NB4 (cell line): ENCODE data around the gene TMEM165.
A peak's percentile ranks its signal among the peaks of the same experiment; 100 is the strongest.

ENCODE experiments used
- DNase-seq: peaks from one replicate; pipeline ENCODE4 v3.0.0; 2010; ENCODE audit warnings: low read depth
- H3K4me3 ChIP-seq: one replicate; pipeline ENCODE4 v1.5.1; 2011; ENCODE audit warnings: mild to moderate bottlenecking, low read depth, low read length, moderate library complexity
- MYC ChIP-seq: IDR thresholded peaks from 2 replicates; pipeline ENCODE4 v1.6.1; 2011; ENCODE audit warnings: low read depth, low read length
- POLR2A ChIP-seq: IDR thresholded peaks from 2 replicates; pipeline ENCODE4 v1.6.1; 2011; ENCODE audit warnings: mild to moderate bottlenecking; ENCODE audit not compliant: insufficient read length; ENCODE audit errors: extremely low read depth
- TF ChIP-seq, protein P1 (sequence below): IDR thresholded peaks from one replicate; pipeline ENCODE4 v1.5.1; 2012; ENCODE audit warnings: low read depth, low read length
- TF ChIP-seq, protein P2 (sequence below): IDR thresholded peaks from 2 replicates; pipeline ENCODE4 v1.6.1; 2011; ENCODE audit warnings: low read depth, low read length

TMEM165 gene

DNA sequence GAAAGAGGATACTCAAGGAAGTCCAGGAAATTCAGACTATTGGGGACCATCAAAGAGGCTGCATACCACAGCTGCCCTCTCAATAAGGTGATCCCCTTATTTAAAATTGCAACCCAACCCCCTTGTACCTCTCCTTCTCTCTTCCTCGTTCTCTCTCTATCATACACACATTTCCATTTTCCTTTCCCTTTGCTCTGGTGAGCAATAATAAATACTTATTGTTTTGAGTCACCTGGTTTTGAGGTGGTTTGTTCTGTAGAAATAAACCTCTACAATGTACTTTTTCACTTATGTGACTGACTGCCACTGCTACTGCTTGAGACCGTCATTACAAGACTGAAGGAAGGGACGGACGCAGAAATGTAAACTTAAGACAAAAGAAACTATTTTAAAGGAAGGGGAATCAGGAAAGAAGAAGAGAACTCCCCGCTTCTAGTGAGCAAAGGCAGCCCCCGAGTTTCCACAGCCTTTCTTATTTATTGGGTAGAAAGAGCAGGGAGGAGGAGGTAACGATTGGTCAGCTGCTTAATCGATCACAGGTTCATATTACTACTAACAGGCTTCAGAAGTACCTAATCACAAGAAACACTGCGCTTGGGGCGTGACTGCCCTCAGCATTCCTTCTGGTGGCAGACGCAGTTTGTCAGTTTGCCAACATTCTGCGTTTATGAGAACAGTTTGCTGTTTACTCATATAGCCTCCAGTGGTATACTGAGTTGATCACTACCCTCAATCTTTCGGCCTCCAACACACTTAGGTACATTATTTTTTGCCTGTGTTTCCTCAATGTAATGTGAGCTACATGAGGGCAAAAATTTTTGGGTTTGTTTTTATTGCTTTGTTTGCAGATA, 16.9 kb upstream of the TMEM165 start:
- DNase-seq: no peak
- H3K4me3 ChIP-seq: no peak overlapping the region
- no peak for TF ChIP-seq POLR2A
- TF ChIP-seq, protein P1, sequence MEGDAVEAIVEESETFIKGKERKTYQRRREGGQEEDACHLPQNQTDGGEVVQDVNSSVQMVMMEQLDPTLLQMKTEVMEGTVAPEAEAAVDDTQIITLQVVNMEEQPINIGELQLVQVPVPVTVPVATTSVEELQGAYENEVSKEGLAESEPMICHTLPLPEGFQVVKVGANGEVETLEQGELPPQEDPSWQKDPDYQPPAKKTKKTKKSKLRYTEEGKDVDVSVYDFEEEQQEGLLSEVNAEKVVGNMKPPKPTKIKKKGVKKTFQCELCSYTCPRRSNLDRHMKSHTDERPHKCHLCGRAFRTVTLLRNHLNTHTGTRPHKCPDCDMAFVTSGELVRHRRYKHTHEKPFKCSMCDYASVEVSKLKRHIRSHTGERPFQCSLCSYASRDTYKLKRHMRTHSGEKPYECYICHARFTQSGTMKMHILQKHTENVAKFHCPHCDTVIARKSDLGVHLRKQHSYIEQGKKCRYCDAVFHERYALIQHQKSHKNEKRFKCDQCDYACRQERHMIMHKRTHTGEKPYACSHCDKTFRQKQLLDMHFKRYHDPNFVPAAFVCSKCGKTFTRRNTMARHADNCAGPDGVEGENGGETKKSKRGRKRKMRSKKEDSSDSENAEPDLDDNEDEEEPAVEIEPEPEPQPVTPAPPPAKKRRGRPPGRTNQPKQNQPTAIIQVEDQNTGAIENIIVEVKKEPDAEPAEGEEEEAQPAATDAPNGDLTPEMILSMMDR: no peak
- TF ChIP-seq, protein P2, sequence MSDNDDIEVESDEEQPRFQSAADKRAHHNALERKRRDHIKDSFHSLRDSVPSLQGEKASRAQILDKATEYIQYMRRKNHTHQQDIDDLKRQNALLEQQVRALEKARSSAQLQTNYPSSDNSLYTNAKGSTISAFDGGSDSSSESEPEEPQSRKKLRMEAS: no peak
- TF ChIP-seq MYC: no peak

DNA sequence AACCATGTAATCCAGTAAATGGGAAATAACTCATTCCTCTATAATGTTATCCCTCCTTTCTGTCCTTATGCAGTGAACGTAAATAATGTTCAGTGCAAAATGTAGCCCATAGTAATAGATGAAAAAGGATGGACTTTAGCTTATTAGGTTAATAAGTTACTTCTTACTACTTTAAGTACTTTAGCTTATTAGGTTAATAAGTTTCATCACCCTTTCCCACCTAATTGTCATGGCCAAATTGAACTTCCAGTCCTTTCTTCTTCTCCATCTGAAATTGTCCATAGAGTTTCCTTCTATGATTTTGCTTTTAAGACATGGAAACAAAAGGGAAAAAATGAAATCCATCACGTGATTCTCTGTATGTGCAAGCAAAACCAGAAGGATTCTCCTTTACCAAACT, 15.2 kb upstream of the TMEM165 start:
- H3K4me3 ChIP-seq: no peak overlapping the region
- no peak for DNase-seq
- TF ChIP-seq, protein P1: no peak
- TF ChIP-seq, protein P2: no peak
- TF ChIP-seq MYC (no peak), POLR2A (no peak)

DNA sequence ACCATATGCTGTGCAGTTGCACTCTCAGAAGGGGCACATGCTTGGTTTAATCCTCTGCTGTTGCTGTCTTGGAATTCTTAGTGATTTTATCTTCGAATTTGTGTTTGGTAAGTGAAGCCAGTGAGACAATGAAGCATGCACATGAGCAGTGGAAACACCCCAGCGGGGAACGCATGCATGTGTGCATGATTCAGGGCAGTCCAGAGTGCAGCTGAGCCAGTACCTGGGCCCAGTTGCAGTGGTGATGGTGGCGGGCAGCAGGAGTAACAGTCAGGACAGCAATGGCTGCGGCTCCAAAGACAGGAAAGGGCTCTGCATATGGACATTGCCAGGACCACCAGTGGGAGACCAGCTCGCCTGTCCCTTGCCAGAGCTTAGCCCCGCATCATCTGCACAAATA, 14.3 kb upstream of the TMEM165 start:
- no peak overlapping the region for H3K4me3 ChIP-seq
- no peak for DNase-seq
- TF ChIP-seq, protein P2: no peak
- TF ChIP-seq POLR2A: no peak
- TF ChIP-seq, protein P1: no peak
- no peak for TF ChIP-seq MYC

DNA sequence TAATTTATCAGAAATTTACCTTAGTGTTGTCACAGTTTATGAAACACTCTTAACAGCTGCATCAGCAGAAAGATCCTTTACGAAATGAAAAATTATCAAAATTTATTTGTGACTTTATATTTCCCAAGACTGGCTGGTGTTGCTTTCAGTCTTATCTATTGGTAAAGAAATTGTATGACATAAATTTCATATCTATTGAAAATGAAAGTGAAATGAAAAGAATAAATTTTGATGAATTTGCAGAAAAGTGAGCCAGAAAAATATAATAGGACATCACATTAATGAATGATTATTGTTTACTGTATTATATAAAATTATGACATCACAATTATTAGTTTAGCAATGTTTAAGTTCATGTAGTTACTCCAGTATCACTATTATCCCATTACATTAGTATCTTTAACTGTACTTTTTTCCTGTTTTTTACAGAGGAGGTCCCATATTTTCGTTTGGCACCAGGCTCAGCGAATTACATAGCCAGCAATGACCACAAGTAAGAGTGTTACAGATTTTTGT, 13.2 kb upstream of the TMEM165 start:
- DNase-seq: no peak
- no peak overlapping the region for H3K4me3 ChIP-seq
- no peak for TF ChIP-seq MYC

DNA sequence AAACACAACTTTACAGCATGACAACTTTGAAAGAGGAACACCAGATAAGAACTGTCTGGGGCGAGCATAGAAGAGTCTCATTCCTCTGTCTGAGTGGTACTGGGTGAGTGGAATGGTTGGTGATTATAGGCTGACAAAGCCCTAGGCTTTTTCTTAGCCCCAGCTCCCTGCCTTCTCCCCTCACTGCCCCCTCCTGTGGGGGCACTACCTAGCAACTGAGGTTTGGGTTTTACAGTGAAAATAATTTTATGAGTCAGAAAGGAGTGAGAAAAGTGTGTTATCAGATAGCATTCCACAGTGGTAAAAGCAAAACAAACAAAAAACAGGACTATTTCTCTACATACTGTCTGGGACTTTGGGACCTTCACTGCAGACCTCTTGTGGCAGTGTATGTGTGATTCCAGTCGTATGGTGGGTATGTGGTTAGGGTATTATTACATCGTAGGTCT, 10.5 kb upstream of the TMEM165 start:
- DNase-seq: no peak
- no peak overlapping the region for H3K4me3 ChIP-seq
- TF ChIP-seq, protein P2: no peak
- TF ChIP-seq MYC: no peak
- no peak for TF ChIP-seq POLR2A
- TF ChIP-seq, protein P1: no peak

DNA sequence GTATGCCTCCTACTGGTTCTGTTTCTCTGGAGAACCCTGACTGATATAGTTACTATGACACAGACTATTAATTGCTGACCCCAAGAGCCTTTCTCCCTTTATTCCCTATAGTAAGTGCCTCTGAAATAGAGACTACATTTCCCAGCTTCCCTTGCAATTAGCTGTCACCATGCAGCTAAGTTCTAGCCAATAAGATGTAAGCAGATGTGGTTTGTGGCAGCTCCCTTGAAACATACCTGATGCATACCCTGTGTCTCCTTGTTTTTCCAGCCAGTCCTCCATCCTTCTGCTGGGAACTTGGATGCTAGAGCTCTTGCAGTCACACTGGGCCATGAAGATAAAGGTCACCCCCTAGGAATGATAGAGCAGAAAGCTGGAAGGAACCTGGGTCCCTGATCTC, 9.7 kb upstream of the TMEM165 start:
- peak; percentile 37 for DNase-seq
- TF ChIP-seq, protein P2: no peak
- TF ChIP-seq, protein P1: no peak
- TF ChIP-seq MYC: no peak
- TF ChIP-seq POLR2A: no peak
- no peak overlapping the region for H3K4me3 ChIP-seq
